Activated naive CD4-positive, alpha-beta T cell treated with anti-CD3 and anti-CD28 coated beads for 36 hours (primary cell): ENCODE measurements around the gene SRPRB. TPM values are rescaled to one million over a fixed set of nuclear protein-coding genes. Genes with fewer than 3 reads are reported as not detected.

Experiments
- CTCF ChIA-PET: fragments of 350-600 bp; sonication (Branson Sonifier 250); formaldehyde crosslinking; loops from one replicate; lab custom pipeline; 2021; ENCODE audit warnings: antibody characterized with exemption; lab: Charles Lee
- DNase-seq: peaks from one replicate; pipeline ENCODE4 v3.0.0-alpha.2; 2020
- H3K27ac Mint-ChIP-seq: one replicate; pipeline ENCODE4 v1.8.0; 2021; ENCODE audit warnings: mild to moderate bottlenecking, mixed read lengths
- H3K27me3 Mint-ChIP-seq: one replicate; pipeline ENCODE4 v1.8.0; 2021; ENCODE audit warnings: low read depth, mixed read lengths
- H3K36me3 Mint-ChIP-seq: one replicate; pipeline ENCODE4 v1.8.0; 2021; ENCODE audit warnings: low read depth, mixed read lengths
- H3K4me1 Mint-ChIP-seq: one replicate; pipeline ENCODE4 v1.8.0; 2021; ENCODE audit warnings: low read depth, mixed read lengths
- H3K4me3 Mint-ChIP-seq: one replicate; pipeline ENCODE4 v1.8.0; 2021; ENCODE audit warnings: mild to moderate bottlenecking, moderate library complexity, mixed read lengths
- H3K9me3 Mint-ChIP-seq: one replicate; pipeline ENCODE4 v1.8.0; 2021; ENCODE audit warnings: mixed read lengths
- intact Hi-C: fragments of 100-400 bp; cut with micrococcal nuclease; formaldehyde crosslinking; loops from one replicate; pipeline ENCODE4 v1.15.1; 2023
- total RNA-seq, 2 experiments: library from RNA; stranded (reverse); gene quantifications; one replicate each; pipeline ENCODE4 v1.2.3, GENCODE V29; 2021

Gene SRPRB
- total RNA-seq, 2 experiments from 2014 or later: 55.0 to 56.8 TPM

DNA sequence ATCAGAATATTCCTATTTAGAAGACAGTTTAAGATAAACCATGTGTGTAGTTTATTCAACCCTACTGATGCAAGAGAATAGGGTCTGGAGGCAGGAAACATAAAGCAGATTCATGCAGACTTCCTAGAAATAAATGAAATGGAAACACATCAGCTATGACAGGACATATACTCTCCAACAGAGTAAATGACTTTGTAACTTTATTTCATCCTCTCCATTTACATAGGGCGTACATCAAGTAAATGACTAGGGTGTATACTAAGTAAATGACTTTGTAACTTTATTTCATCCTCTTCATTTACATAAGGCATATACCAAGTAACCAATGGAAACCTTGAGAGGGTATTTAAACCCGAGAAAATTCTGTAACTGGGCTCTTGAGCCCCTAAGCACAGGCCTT is 17.6 kb upstream of the SRPRB start:
- Mint-ChIP-seq H3K4me3 (no peak overlapping the region), H3K4me1 (no peaks in the 10 kb centered on the region), H3K27me3 (peaks cover 7% of the 10 kb centered on the region), H3K9me3 (peaks cover 5% of the 10 kb centered on the region), H3K36me3 (peaks cover 5% of the 10 kb centered on the region), H3K27ac (no peak overlapping the region)
- DNase-seq: no peak
- intact Hi-C loops: no loop called here
- CTCF ChIA-PET: interaction anchor here (1.0 kb wide), 1 partner anchor 125 kb away, joined by 4 read pairs; no protein-coding TSS in a partner anchor

DNA sequence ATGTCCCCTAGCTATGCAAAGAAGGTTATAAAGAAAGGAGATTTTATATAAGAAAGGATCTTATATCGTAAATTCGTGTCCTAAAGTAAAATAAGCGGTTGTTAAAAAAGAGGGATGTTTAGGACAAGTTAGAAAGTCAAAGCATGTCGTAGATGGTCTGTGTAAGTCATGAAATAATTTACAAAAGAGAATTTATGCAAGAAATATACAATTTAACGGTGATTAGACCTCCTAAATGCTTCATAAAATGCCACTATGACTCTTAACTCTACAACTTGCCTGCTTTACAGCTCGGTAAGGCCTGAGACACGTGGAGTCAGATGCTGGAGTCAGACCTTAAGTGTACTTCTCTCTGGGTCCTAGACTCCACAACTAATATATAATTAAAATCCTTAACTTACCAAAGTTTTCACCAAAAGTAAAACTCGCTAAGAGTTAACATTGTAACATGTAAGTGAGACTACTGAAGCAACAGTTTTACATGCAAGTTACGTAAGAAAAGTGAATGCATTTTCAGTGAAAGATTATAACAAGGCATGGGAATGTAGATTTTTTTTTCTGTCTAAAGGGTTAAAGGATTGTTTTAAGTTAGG is 13.3 kb upstream of the SRPRB start:
- CTCF ChIA-PET: no interaction called here

DNA sequence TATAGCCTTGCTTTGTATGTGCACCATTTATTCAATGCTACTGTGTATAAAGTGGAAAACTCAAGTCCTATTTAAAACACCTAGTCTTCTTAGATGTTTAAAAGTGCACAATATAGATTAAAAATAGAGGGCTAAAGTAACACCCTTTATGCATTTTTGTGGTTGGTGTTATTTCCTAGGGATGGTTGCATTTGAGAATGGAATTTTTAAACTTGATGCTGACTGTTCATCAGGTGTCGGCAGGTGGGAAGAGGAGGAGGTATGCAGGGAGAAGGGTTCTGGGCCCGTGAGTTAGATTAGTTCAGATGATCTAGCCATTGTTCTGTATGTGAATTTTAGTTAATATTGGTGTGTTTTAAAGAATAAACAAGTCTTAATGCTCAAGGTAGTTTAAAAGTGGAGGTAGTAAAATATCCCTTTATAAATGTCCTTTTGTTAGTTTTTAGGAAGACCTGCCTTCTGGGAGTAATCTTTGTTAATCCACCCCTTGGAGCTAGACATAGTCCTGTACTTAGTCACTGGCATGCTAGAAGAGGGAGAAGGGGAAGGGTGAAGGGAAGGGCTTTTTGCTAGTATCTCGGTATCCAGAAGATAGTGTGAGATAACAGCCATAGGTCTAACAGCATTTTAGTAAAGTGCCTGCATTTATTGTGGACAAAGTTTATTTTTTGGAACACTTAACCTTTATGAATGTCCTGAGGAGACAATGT is 8.1 kb upstream of the SRPRB start:
- CTCF ChIA-PET: no interaction called here
- Mint-ChIP-seq H3K4me1 (no peaks in the 10 kb centered on the region), H3K9me3 (peaks cover 4% of the 10 kb centered on the region), H3K4me3 (no peak overlapping the region), H3K27ac (no peak overlapping the region), H3K27me3 (peaks cover 18% of the 10 kb centered on the region), H3K36me3 (peaks cover 4% of the 10 kb centered on the region)
- intact Hi-C loops: no loop called here
- no peak for DNase-seq

More for the DNA sequence above, 13.3 kb upstream of the SRPRB start:
- Mint-ChIP-seq H3K36me3 (peaks cover 5% of the 10 kb centered on the region), H3K27ac (no peak overlapping the region), H3K4me1 (no peaks in the 10 kb centered on the region), H3K9me3 (peaks cover 5% of the 10 kb centered on the region), H3K27me3 (peaks cover 10% of the 10 kb centered on the region), H3K4me3 (no peak overlapping the region)
- DNase-seq: no peak
- intact Hi-C loops: no loop called here

DNA sequence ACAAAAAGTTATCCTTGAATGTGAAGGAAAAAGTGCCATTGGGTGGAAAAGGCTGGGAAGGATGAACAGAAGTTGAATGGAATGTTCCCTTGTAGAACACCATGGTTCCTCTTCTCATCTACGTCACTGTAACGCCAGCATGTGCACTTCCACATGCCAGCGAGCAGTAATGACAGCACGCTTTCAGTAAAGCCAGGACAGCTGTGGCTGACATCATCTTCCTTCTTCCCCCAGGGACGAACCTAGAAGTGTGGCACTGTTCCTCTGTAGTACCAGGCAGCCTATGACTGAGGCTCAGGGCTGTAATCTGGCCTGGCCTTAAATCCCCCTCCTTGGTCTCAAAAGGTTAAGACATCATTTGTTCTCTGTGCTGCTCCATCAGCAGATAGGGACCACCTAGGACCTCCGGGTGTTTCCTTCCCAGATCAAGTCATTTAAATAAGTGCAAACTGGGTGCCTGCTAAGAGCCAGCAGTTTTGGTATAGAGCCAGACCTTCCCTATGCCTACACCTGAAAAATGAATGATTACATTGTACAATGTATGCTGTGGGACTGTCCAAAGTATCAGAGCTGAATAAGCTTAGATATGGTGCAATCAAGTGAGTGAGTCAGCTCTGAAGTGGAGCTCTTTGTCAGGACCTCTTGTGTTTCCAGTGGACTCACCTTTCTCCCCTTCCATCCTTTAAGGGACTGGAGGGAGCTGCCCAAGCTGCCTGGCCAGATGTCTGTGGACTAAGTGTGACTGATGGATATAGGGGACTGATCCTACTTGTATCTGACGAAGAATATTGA is 5.6 kb upstream of the SRPRB start:
- no peak overlapping the region for H3K27ac Mint-ChIP-seq
- H3K9me3 Mint-ChIP-seq: no peaks in the 10 kb centered on the region
- no peaks in the 10 kb centered on the region for H3K36me3 Mint-ChIP-seq
- CTCF ChIA-PET: no interaction called here
- H3K4me1 Mint-ChIP-seq: peaks cover 2% of the 10 kb centered on the region
- peaks cover 14% of the 10 kb centered on the region for H3K27me3 Mint-ChIP-seq
- intact Hi-C loops: no loop called here
- no peak for DNase-seq
- no peak overlapping the region for H3K4me3 Mint-ChIP-seq

DNA sequence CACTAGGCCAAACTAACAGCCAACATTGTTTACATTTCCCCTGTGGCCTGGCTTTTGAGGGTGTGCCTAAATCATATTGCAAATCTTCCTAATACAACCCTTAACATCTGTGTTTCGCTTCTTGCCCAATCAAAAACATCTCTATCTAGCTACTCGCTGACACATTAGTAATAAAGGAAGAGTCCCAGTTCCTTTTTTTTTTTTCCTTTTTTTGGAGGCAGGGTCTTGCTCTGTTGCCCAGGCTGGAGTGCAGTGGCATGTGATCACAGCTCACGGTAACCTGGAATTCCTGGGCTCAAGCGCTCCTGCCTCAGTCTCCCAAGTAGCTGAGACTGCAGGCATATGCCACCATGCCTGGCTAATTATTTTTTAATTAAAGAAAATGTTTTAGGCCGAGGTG is 2.1 kb upstream of the SRPRB start:
- Mint-ChIP-seq H3K4me3 (no peak overlapping the region), H3K9me3 (no peaks in the 10 kb centered on the region), H3K4me1 (peaks cover 26% of the 10 kb centered on the region), H3K27ac (no peak overlapping the region), H3K36me3 (peaks cover 8% of the 10 kb centered on the region), H3K27me3 (peaks cover 4% of the 10 kb centered on the region)
- intact Hi-C loops: no loop called here
- CTCF ChIA-PET: interaction anchor here (0.7 to 6.1 kb wide), 2 partner anchors 14 to 344 kb away, joined by 3 to 27 read pairs; no protein-coding TSS in a partner anchor
- DNase-seq: no peak

DNA sequence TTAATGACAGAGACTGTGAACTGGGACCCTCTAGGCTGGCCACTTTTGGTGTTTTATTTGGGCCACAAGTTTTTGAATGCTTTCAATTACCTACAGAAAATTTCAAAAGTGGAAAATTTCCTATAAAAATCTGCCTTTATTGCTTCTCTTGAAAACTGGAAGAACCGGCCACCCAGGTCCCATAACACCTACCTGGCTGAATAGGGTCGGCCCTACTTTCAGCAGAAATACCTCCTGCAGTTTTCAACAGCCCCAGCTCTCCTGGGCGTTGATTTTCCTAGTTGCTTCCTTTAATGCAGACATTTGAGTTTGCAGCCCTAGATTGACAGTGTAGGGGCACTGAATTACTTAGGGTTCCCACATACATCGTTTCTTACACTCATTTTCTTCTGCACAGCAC is 719 bp upstream of the SRPRB start:
- intact Hi-C loops: loop anchor here (1.0 to 2.0 kb wide), 9 partner anchors 13 to 1388 kb away; partner anchors contain the start of genes CDV3, CEP63, DNAJC13 and NPHP3
- Mint-ChIP-seq H3K27ac (peak overlapping the region; percentile 94), H3K4me3 (peak overlapping the region; percentile 93), H3K27me3 (peaks cover 2% of the 10 kb centered on the region), H3K4me1 (peaks cover 33% of the 10 kb centered on the region), H3K9me3 (no peaks in the 10 kb centered on the region), H3K36me3 (peaks cover 14% of the 10 kb centered on the region)
- CTCF ChIA-PET: interaction anchor here (1.0 to 6.1 kb wide), 2 partner anchors 13 to 121 kb away, joined by 3 to 27 read pairs; no protein-coding TSS in a partner anchor
- DNase-seq: no peak

DNA sequence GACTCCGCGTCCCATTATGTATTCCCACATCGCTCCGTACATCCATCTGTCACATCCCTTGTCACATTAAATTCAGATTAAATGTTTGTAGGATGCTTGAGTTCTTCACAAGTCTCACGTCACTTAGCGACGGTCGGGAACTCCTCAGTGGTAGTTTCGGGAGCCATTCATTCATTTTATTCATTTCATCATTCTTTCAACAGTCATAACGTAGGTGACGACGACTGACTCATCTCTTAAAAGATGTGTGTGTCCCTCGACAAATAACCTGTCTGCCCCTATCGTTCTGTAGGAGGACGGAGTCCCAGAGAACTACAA is 272 bp upstream of the SRPRB start:
- Mint-ChIP-seq H3K4me3 (peak overlapping the region; percentile 93), H3K4me1 (peaks cover 37% of the 10 kb centered on the region), H3K27me3 (no peaks in the 10 kb centered on the region), H3K9me3 (no peaks in the 10 kb centered on the region), H3K36me3 (peaks cover 15% of the 10 kb centered on the region), H3K27ac (peak overlapping the region; percentile 94)
- no peak for DNase-seq
- intact Hi-C loops: loop anchor here (1.0 to 2.0 kb wide), 9 partner anchors 13 to 1389 kb away; partner anchors contain the start of genes CDV3, CEP63, DNAJC13 and NPHP3
- CTCF ChIA-PET: interaction anchor here (6.1 kb wide), 1 partner anchor 12 kb away, joined by 27 read pairs; no protein-coding TSS in a partner anchor

DNA sequence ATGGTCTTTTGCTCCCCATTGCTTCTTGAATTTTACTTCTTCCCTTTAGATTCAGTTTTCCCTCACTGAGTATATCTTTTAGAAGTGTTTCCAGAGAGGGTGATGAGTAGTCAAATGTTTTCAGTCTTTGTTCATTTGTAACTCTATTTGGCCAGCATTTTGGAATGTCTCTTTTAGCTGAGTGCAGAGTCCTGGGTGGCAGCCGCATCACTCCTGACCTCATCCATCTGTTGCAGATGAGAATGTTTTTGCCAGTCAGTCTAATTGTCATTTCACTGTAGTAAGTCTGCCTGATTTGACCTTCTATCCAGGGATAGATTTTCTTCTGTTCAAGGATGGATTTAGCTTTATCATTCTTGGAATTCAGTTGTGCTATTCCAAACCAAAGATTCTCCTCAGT is 7.3 kb downstream of the SRPRB start:
- Mint-ChIP-seq H3K27ac (no peak overlapping the region), H3K27me3 (no peaks in the 10 kb centered on the region), H3K36me3 (peaks cover 42% of the 10 kb centered on the region), H3K9me3 (no peaks in the 10 kb centered on the region), H3K4me1 (peaks cover 25% of the 10 kb centered on the region), H3K4me3 (no peak overlapping the region)
- no peak for DNase-seq
- CTCF ChIA-PET: no interaction called here
- intact Hi-C loops: no loop called here

DNA sequence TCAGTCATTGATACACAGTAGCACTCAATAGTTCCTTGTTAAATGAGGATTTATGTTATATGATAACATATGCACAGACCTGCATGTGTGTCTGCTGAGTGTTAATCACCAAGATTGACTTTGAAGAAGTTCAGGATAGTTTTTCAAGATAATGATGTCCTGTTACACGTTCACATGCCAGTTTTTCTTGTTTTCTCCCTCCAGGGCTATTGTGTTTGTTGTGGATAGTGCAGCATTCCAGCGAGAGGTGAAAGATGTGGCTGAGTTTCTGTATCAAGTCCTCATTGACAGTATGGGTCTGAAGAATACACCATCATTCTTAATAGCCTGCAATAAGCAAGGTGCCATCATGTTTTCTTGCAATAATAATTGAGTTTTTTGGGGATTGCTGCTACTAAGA is 9.8 kb downstream of the SRPRB start:
- no peak overlapping the region for H3K27ac Mint-ChIP-seq
- no peak overlapping the region for H3K4me3 Mint-ChIP-seq
- CTCF ChIA-PET: no interaction called here
- intact Hi-C loops: no loop called here
- peaks cover 10% of the 10 kb centered on the region for H3K4me1 Mint-ChIP-seq
- no peak for DNase-seq
- H3K27me3 Mint-ChIP-seq: no peaks in the 10 kb centered on the region
- H3K9me3 Mint-ChIP-seq: no peaks in the 10 kb centered on the region
- peaks cover 39% of the 10 kb centered on the region for H3K36me3 Mint-ChIP-seq

DNA sequence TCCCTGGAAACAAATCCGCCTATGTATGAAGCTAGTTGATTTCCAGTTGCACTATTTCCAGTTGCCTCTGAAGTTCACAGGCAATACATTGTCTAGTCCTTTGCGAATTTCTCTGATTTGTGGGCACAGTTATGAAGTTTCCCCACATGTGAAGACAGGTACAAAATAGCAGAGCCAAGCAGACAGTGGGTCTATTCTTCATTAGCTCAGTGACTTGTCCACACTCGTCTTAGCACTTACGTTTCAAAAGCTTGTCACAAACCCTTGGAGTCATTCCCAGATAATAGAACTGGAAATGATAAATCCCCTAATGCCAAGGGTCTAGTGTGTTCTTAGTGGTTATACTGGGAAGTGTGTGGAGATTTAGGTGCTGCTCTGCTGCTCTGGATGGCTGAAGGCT is 14.5 kb downstream of the SRPRB start:
- CTCF ChIA-PET: interaction anchor here (0.6 to 2.1 kb wide), 4 partner anchors 13 to 202 kb away, joined by 3 to 7 read pairs (median 3); no protein-coding TSS in a partner anchor
- no peak for DNase-seq
- intact Hi-C loops: no loop called here
- Mint-ChIP-seq H3K4me1 (peaks cover 2% of the 10 kb centered on the region), H3K27ac (no peak overlapping the region), H3K9me3 (no peaks in the 10 kb centered on the region), H3K4me3 (no peak overlapping the region), H3K27me3 (no peaks in the 10 kb centered on the region), H3K36me3 (peaks cover 52% of the 10 kb centered on the region)

DNA sequence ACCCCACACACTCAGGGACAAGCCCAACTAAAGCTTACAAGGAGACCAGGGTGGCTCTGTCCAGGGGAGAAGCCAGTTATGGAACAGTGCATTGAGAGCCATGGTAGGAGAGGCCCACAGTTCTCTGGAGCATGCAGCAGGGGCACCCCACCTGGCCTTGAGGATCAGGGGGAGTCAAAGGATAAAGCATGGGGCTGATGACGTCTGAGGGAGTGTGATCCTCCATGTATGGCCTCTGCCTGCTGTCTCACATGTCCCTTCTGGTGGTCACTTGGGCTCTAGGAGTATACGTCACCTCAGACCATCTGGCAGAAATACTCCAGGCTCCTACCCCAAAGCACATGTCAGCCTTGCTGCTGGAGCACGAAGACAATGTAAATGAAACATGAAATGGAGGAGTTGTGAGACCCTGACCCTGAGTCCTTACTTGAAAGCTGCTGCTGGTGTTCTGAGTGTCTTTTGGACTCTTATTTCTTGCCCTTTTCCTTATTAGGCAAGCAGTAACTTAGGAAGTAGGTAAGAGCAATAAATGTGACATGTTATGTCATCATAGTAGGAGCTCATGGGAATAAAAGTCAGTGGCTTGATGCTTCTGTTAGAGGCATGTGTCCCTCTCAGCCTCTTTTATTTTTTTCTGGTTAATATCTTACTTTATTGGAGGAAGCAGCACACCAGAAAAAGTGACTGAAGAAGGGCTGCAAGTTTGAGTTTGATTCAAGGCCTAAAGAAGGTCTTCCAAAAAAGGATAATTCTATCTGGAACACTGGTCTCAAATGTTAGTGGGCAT is 15.5 kb downstream of the SRPRB start:
- Mint-ChIP-seq H3K36me3 (peaks cover 55% of the 10 kb centered on the region), H3K4me3 (no peak overlapping the region), H3K4me1 (peaks cover 2% of the 10 kb centered on the region), H3K27me3 (no peaks in the 10 kb centered on the region), H3K9me3 (no peaks in the 10 kb centered on the region), H3K27ac (no peak overlapping the region)
- CTCF ChIA-PET: interaction anchor here (0.7 to 2.1 kb wide), 2 partner anchors 96 to 158 kb away, joined by 5 to 7 read pairs; no protein-coding TSS in a partner anchor
- DNase-seq: no peak
- intact Hi-C loops: no loop called here
